Ishikawa (cell line): Measurements from ENCODE around the gene UTS2B.

Source experiments
- CEBPB ChIP-seq: IDR thresholded peaks from 2 replicates; pipeline ENCODE4 v1.6.1; 2012
- EP300 ChIP-seq: IDR thresholded peaks from 2 replicates; pipeline ENCODE4 v1.6.1; 2012; ENCODE audit warnings: borderline replicate concordance
- MAX ChIP-seq: IDR thresholded peaks from 2 replicates; pipeline ENCODE4 v1.6.1; 2012
- RAD21 ChIP-seq: IDR thresholded peaks from 2 replicates; pipeline ENCODE4 v1.6.1; 2012; ENCODE audit warnings: low read depth
- REST ChIP-seq: IDR thresholded peaks from 2 replicates; pipeline ENCODE4 v1.6.1; 2012; ENCODE audit warnings: low read depth, mild to moderate bottlenecking
- YY1 ChIP-seq: IDR thresholded peaks from 2 replicates; pipeline ENCODE4 v1.6.1; 2012; ENCODE audit warnings: low read depth

GRCh38 chr3:191260431-191261303 lies 69.7 kb downstream of the UTS2B start:
- TF ChIP-seq YY1 (no peak), MAX (no peak), EP300 (no peak), CEBPB (no peak), REST (no peak), RAD21 (no peak)
